NCI-H2196 treated with DMSO at 0.1 percent for 48 hours (cell line): ENCODE data around the gene ASCC1.
"Not testable (repeated sequence)": the region's sequence is repeated elsewhere in the genome, so short reads cannot be mapped to it uniquely, and the experiment has no call there.

ENCODE experiments used
- DNase-seq: peaks from one replicate; lab custom pipeline; 2025; ENCODE audit not compliant: unreplicated experiment; lab: John Stamatoyannopoulos, UW

Gene ASCC1

DNA sequence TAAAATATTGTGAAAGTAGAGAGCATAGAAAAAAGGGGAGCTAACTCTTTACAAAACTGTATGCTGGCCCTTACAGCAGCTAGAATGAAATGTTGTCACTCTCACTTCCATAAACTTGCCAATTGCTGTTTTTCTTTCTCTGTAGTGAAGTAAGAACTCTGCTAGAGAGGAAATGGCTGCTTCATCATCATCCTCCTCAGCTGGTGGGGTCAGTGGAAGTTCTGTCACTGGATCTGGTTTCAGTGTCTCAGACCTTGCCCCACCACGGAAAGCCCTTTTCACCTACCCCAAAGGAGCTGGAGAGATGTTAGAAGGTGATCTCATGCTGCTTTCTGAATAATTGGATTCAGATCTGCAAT lies 7.6 kb upstream of the ASCC1 start:
- no peak for DNase-seq

DNA sequence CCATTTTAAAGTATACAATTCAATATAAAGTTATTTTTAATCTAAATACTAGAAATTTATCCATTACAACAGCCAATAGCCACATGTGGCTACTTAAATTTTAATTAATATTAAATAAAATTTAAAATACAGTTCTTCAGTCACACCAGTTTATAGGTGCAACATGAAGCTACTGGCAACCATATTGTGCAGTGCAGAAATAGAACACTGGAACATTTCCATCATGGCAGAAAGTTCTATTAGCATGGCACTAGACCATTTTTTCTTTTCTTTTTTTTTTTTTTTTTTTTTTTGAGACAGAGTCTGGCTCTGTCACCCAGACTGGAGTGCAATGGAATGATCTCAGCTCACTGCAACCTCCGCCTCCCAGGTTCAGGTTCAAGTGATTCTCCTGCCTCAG lies 5.2 kb upstream of the ASCC1 start:
- DNase-seq, result no peak

GRCh38 chr10:72220637-72221036 lies 4.6 kb upstream of the ASCC1 start:
- no peak for DNase-seq

- no peak for DNase-seq
Observed at GRCh38 chr10:72219235-72219814, 3.2 kb upstream of the ASCC1 start.

GRCh38 chr10:72218726-72219125 lies 2.6 kb upstream of the ASCC1 start:
- DNase-seq, result no peak

DNA sequence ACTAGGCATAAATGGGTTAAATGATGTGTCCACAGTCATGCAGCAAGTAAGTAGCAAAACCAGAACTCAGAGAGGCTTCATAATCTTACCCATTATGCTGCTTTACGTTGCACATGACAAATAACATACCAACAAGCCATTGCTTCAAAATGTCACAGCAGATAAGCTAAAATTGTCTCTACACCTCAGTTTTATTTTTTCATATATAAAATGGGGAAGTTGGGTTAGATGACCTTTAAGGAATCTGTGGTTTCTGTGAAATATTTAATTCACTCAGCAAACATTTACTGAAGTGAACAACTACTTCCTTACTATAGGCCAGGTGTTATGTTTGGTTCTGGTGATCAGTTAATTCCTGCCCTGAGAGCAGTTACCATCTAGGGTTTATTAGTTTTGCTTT lies 2.2 kb upstream of the ASCC1 start:
- no peak for DNase-seq

DNA sequence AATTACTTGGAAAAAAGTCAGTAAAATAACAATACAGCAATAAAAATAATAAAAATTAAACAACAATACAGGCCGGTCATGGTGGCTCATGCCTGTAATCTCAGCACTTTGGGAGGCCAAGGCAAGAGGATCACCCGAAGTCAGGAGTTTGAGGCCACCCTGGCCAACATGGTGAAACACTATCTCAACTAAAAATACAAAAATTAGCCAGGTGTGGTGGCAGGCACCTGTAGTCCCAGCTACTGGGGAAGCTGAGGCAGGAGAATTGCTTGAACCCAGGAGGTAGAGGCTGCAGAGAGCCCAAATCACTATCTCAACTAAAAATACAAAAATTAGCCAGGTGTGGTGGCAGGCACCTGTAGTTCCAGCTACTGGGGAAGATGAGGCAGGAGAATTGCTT lies 4.2 kb downstream of the ASCC1 start:
- DNase-seq, result not testable (repeated sequence)

DNA sequence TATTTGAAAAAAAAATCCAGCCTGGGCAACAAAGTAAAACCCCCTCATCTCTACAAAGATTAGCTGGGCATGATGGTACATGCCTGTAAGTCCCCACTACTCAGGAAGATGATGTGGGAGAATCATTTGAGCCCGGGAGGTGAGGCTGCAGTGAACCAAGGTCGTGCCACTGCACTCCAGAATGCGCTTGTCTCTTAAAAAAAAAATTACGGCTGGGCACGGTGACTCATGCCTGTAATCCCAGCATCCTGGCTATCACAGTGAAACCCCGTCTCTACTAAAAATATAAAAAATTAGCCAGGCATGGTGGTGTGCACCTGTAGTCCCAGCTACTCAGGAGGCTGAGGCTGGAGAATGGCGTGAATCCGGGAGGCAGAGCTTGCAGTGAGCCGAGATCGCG lies 4.7 kb downstream of the ASCC1 start:
- not testable (repeated sequence) for DNase-seq

DNA sequence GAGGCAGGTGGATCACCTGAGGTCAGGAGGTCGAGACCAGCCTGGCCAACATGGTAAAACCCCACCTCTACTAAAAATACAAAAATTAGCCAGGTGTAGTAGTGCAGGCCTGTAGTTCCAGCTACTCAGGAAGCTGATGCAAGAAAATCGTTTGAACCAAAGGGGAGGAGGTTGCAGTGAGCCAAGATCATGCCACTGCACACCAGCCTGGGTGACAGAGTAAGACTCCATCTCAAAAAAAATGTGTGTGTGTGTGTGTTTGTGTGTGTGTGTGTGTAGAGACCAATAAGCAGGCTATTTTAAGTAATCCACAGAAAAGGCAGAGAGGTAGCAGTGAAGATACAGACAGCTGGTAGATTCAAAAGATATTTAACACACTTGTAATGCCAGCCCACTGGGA lies 7.5 kb downstream of the ASCC1 start:
- DNase-seq, result not testable (repeated sequence)

GRCh38 chr10:72206511-72207229 lies 9.4 kb downstream of the ASCC1 start:
- DNase-seq, result no peak

DNA sequence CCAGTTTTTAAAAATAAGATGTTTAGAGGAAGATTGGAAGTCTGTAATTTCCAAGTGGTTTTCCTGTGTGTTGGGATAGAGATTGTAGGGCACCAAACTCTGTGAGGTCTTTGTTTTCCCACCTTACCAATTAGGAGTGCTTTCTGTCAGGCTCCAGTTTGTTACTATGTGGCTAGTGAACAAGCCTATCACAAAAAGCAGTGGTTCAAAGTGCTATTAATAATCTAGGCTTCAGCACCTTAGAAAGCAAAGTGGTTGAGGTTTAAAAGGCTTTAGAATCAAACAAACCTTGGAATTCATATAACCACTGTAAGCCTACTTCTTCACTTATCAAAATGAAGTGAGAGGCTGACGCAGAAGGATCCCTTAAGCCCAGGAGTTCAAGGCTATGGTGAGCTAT lies 11.4 kb downstream of the ASCC1 start:
- no peak for DNase-seq

DNA sequence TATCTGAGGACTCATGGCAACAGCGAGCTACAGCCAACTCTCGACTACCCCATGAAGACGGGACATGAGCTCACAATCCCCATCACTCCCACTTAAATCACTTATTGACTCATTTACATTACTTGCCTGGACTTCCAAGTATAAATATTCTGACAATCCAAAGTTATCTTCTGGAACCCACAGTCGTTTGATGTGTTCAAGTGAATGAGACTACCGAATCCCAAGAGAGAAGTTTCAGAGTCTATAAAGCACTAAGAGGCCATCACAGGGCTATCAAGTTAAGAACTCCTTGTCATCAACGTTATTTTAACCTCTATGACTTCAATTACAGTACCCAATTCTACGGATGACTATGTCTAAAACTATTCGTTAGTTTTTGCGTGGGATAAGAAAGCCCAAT lies 11.8 kb downstream of the ASCC1 start:
- no peak for DNase-seq

GRCh38 chr10:72201293-72201692 lies 14.8 kb downstream of the ASCC1 start:
- DNase-seq, result no peak

GRCh38 chr10:72200883-72201282 lies 15.2 kb downstream of the ASCC1 start:
- no peak for DNase-seq

GRCh38 chr10:72194949-72195348 lies 21.1 kb downstream of the ASCC1 start:
- DNase-seq, result no peak

DNA sequence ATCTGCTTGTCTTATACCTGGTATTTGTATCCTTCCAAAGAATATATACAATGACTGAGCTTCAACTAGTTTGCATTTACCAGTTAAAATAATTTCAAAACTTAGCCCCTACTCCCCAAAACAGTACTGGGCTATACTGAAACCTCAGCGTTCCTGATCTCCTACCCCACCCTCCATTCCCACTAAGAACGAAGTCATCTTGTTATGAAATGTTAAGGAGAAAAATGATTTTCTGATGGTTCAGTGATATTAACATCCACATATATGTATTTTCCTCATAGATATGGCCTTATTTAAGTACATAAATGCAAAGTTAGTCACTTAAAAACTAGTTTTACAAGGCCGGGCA lies 29.1 kb downstream of the ASCC1 start:
- DNase-seq, result no peak

DNA sequence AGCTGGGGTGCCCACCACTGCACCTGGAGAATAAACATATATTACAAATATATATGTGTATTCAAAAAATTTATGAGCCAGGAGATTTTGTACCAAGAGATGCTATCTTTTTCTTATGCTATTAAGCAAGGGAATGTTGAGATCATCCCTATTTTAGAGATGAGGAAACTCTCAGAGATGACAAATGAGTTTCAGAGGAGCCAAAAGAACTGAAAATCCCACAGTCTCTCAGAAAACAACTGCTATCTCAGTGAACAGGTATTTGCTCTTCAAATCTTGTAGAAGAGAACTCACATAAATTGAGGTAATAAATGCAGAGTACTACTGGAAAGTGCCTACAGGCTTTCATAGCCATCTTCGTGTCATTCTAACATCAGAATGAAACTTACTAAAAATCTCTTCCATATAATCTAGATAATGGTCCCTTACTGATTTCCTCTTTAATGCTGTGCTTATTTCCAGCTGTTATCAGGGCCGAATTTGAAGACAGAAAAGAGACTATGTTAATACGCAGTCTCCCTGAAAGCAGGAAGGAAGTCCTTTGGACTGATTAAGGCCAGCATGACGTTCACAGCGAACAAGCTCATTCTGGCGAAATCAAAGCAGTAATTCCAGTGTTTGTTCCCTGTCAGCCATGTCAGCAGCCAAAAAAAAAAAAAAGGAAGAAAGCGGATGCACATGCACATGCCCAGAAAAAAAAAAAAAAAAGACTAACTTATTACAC lies 29.7 kb downstream of the ASCC1 start:
- DNase-seq, result no peak

DNA sequence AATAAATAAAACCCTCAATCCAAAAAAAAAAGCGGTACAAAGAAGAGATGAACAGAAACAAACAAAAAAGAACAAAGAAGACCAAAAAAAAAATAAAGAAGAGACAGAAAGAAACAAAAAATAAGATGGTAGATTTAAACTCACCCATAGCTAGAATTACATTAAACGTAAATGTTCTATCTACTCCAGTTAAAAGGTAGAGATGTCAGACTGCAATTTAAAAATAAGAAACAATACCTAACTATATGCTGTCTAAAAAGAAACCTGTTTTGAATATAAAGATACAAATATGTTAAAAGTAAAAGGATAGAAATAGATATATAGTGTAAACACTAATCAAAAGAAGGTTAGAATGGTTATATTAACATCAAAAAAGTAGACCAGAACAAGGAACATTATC lies 31.9 kb downstream of the ASCC1 start:
- no peak for DNase-seq

DNA sequence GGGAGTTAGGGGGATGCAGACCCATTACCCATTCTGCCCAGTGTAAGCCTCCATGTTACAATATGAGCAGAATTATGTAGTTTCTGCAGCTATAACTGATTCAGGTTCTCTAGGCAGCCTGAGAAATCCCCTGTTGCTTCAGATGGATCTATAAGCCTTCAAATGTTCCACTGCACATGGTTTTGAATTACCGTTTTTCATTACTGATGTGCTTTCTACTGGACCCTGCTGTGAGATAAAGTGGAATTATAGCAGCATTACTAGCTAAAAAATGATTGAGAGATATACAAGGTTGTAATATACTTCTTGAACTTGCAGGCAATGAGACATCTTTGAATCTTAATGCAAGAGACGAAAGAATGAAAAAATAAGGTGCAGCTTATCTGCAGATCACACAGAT lies 38.6 kb downstream of the ASCC1 start:
- no peak for DNase-seq

DNA sequence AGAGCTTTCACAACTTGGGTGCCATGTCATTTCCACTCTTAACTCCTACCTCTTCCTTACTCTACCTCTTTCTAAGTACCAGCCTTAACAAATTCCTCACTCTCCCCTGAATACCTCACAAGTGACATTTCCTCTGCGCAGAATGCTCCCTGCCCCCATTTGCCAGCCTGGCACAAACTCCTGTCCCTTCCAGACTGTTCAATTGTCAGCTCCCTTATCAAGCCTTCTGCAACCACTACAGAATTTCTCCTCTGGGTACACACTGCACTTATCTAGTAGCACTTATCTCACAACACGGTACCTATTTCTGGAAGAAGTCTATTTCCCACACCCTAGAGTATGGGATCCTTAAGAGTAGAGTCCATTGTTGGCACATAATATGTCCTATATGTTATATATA lies 39.4 kb downstream of the ASCC1 start:
- DNase-seq, result no peak

DNA sequence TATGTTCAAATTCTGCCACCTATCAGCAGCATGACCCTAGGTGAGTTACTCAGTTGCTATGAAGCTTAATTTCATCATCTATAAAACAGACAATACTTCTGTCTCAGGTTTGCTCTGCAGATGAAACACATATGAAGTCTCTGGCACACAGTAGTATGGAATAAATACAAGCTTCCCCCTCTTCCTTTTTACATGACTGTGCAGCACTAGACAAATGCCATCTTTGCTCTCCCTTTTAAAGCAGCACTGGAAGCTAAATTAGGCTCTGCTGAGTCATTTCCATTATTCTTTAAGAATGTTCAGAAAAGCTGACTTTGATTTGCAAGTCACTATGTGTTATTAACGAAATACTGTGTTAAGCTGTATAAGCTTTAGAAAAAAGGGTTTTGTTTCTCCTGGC lies 40.9 kb downstream of the ASCC1 start:
- no peak for DNase-seq

- no peak for DNase-seq
Observed at GRCh38 chr10:72174297-72174662, 41.8 kb downstream of the ASCC1 start.
